ENCODE measurements around the gene MAN2B2.
"Not testable (repeated sequence)": the region's sequence is repeated elsewhere in the genome, so short reads cannot be mapped to it uniquely, and the experiment has no call there.

The MAN2B2 gene

DNA sequence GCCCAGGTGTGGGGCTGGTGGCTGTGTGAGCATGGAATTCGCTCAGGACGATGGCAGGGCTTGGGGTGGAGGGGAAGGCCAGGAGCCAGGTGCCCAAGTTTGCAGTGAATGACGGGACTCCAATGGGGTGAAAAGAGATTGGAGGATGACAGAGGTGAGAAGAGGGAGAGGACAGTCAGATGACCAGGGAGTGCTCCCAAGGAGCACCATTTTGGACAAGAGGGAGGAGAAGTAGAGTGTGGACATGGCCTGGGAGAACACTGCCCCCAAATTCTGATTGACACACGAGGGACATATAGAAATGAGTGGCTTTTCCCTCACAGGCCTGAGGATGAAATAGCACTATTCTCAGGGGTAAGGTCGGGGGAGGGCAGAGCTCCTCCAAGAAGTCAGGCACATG lies 72.2 kb downstream of the MAN2B2 start:
- no peak for DNase-seq

DNA sequence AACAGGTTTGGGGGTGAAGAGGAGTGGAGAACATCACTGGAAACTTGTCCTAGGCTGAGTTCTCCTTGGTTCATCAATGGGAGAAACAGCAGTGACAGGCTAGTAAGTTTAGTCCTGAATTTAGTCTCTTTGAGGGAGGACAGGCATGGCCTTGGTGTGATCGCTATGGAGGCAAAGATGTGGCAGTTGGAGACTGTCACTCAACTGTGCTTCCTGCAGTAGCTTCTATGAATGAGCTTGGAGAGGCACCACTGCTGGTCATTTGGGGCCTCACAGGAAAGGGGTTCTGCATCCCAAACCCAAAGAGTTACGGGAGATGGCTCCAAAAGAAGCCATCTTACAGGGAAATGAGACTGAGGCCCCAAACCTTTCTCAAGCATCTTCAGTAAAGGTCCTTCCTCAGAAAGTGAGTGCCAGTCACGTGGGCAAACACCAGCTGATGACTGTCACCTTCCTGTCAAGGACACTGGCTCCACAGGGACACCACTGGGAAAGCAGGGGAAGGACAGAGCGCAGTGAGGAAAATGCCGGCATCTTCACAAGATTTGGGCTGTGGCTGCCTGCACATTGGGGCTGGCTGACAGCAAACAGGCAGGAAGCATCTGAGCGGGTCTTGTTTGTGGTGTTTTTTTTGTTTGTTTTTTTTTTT lies 72.7 kb downstream of the MAN2B2 start:
- DNase-seq, result no peak

GRCh38 chr4:6649216-6649615 lies 74.2 kb downstream of the MAN2B2 start:
- no peak for DNase-seq

DNA sequence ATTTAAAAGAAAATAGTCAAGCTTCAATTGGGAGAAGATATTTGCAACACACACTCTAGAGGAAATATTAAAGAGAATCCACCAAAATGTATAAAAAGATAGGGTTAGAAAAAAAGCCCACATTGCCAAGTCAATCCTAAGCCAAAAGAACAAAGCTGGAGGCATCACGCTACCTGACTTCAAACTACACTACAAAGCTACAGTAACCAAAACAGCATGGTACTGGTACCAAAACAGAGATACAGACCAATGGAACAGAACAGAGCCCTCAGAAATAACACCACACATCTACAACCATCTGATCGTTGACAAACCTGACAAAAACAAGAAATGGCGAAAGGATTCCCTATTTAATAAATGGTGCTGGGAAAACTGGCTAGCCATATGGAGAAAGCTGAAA lies 79.2 kb downstream of the MAN2B2 start:
- not testable (repeated sequence) for DNase-seq

DNA sequence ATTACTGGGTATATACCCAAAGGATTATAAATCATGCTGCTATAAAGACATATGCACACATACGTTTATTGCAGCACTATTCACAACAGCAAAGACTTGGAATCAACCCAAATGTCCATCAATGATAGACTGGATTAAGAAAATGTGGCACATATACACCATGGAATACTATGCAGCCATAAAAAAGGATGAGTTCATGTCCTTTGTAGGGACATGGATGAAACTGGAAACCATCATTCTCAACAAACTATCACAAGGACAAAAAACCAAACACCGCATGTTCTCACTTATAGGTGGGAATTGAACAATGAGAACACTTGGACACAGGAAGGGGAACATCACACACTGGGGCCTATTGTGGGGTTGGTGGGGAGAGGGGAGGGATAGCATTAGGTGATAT lies 80.3 kb downstream of the MAN2B2 start:
- not testable (repeated sequence) for DNase-seq

DNA sequence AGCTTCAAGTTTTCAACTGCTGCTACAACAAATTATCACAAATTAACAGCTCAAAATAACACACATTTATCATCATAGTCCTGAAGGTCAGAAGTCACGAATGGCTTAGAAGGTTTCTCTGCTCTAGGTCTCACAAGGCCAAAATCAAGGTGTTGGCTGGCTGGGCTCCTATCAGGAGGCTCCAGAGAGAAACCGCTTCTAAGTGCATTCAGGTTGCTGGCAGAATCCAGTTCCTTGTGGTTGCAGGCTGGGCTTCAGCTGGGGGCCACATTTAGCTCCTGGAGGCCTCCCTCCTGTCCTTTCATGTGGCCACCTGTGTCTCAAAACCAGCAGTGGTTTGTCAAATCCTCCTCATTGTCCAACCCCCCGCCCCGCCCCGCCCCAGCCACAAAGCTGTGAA lies 80.9 kb downstream of the MAN2B2 start:
- DNase-seq, result no peak

DNA sequence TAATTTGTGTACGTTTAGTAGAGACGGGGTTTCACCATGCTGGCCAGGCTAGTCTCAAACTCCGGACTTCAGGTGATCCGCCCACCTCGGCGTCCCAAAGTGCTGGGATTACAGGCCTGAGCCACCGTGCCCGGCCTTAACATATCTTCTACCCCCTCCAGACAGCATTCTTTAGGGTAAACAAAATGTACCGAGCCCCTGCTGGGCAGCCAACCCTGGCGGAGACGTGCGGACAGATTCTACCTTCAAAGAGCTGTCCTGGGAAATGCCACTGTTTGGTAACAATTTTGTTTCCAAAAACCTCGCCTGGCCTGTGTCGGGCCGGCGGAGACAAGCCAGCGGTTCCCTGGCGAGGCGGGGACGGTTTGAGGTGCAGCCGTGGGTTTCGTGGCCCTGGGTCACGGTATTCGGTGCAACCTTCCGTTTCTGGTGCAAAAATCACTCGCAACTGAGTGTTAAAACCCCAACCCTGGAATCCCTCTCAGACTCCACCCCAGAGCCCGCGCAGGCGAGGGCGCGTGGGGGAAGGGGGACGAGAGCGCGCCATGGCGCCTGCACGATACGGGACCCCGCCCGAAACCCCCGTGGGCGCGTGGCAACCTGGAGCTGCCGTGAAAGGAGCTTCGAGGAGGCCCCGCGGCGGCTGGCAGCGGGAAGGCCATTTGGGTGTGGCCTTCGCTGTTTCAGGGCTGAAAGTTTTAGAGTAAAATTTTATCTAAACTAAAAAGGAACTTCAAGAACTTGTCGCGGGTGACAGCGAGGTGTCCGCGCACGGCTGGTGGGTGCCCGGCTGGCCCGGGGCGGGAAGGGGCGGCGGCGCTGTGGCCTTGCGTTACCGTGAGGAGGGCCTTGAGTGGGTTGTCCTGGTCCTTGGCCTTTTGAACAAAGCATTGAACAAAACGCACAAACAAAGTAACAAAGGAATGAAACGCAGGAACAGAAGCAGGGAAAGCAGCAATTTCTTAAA lies 82.5 kb downstream of the MAN2B2 start:
- no peak for DNase-seq

- DNase-seq, result no peak
Observed at GRCh38 chr4:6658209-6658595, 83.2 kb downstream of the MAN2B2 start.

DNA sequence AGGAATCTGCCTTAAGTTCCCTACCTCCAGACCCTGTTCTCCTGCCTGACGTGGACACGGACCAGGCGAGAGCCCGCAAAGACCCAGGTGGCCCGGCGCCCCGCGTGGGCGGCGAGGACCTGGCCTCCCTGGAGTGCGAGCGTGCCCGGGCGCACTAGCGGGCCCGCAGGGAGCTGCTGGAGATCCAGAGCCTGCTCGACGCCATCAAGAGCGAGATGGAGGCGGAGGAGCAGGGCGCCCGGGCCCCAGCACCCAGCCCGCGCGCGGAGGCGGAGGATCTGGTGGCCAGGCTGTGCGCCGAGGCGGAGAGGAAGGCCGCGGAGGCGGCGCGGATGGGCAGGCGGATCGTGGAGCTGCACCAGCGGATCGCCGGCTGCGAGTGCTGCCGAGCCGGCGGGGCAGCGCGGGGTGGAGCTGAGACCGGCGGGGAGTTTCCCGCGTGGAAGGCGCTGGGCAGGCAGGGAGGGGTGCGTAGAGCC lies 83.6 kb downstream of the MAN2B2 start:
- DNase-seq, result no peak

DNA sequence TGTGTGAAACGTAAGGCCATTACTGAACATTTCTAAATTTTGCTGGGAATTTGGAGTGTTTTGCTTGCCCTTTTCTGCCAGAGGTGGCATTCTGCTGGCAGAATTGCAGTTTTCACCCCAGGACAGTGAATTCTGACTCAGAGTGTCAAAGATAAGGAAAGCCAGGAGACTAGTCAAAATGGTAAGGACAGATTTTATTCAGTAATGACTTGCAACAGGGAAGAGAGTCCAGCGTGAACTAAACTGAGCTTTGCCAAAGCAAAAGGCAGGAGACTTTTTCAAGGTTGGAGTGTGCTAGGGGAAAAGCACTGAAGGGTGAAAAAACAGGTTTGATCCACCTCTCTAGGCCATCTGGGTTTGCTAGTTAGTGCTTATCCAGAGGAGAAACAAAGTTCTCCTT lies 84.9 kb downstream of the MAN2B2 start:
- DNase-seq, result no peak

- DNase-seq, result no peak
Observed at GRCh38 chr4:6660430-6660829, 85.4 kb downstream of the MAN2B2 start.

DNA sequence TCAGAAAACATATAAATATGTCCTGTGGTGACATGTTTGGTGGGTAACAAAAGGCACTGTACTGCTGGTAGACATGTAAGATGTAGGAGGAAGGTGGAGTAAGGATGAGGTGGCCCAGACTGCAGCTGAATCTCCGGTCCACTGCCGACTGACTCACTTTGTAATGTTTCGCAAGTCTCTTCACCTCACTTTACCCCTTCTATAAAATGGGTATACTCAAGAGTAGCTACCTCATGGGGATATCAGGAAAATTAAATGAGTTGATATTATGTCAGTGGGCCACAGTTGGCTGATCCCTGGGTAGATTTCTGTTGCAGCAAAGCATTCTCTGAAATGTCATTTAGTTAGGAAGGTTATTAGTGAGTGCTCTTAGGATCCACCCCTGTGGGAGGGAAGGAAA lies 87.6 kb downstream of the MAN2B2 start:
- DNase-seq, result no peak

GRCh38 chr4:6663596-6664393 lies 88.8 kb downstream of the MAN2B2 start:
- DNase-seq, result no peak

GRCh38 chr4:6665320-6665654 lies 90.3 kb downstream of the MAN2B2 start:
- no peak for DNase-seq

DNA sequence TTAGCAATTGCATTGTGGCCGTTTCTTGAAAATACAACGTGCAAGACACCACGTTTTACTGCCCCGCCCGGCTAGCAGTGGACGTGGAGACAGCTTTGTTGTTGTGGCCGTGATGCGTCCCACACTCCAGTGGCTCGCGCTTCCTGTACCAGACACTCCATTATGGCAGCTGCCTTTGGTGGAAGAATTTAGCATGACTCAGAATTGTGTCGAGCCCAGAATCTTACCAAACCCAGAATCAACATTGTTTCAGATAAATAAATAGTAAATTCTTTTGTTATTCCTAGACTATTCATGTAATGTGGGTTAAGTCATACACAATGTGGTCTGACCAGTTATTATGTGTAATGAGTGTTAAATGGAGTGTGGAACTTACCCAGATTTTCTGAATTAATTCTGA lies 93.4 kb downstream of the MAN2B2 start:
- DNase-seq, result no peak

DNA sequence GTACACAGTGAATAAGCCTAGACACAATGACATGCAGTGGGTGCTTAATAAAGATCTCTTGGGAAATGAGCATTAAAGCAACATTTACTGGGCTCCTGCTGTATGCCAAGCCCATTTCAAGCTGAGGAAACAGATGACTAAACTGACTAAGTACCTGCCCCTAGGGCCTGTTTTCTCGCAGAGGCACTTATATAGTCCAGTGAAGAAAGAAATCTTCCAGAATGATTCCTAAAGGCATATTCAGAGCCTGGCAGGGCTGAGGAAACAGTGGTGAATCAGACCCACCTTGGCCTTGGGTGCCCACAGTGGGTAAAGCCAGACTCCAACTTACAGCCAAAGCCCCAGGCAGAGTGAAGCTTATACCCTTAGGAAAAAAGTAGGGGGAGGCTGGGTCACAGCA lies 96.7 kb downstream of the MAN2B2 start:
- DNase-seq, result no peak

GRCh38 chr4:6672131-6672530 lies 97.1 kb downstream of the MAN2B2 start:
- DNase-seq, result no peak

DNA sequence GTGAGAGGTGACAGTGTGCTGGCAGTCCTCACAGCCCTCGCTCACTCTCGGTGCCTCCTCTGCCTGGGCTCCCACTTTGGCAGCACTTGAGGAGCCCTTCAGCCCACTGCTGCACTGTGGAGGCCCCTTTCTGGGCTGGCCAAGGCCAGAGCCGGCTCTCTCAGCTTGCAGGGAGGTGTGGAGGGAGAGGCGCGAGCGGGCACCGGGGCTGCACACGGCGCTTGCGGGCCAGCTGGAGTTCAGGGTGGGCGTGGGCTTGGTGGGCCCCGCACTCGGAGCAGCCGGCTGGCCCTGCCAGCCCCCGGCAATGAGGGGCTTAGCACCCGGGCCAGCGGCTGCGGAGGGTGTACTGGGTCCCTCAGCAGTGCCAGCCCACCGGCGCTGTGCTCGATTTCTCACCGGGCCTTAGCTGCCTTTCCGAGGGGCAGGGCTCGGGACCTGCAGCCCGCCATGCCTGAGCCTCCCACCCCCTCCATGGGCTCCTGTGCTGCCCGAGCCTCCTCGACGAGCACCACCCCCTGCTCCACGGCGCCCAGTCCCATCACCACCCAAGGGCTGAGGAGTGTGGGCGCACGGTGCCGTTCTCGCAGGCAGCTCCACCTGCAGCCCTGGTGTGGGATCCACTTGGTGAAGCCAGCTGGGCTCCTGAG lies 97.7 kb downstream of the MAN2B2 start:
- DNase-seq, result not testable (repeated sequence)

Measured in GOT3 (cell line).